ENCODE data around the gene CCL18. TPM values are rescaled to one million over a fixed set of nuclear protein-coding genes. Genes with fewer than 3 reads are reported as not detected.
"Not testable (repeated sequence)": the region's sequence is repeated elsewhere in the genome, so short reads cannot be mapped to it uniquely, and the experiment has no call there.

Gene CCL18
- total and polyA plus RNA-seq, 5 donors from 2014 or later = not detected

- Histone ChIP-seq H3K4me3 (ENCODE audit: low read depth, low read length) (no peak overlapping the region), H3K9me3 (ENCODE audit: control insufficient read depth in 2 of 2, low read length in 2 of 2) (no peaks in the 10 kb centered on the region), H3K27me3 (ENCODE audit: control insufficient read depth, insufficient read depth, low read length) (peaks cover 2% of the 10 kb centered on the region), H3K27ac (ENCODE audit: insufficient read depth, low read length, poor library complexity, severe bottlenecking) (no peak overlapping the region), H3K4me1 (ENCODE audit: control insufficient read depth, insufficient read depth, low read length, poor library complexity, severe bottlenecking) (no peaks in the 10 kb centered on the region), H3K36me3 (ENCODE audit: control insufficient read depth, insufficient read depth, low read length) (no peaks in the 10 kb centered on the region)
- Mint-ChIP-seq H3K27ac (no peak overlapping the region), H3K4me3 (no peak overlapping the region), H3K27me3 (peaks cover 8% of the 10 kb centered on the region), H3K36me3 (no peaks in the 10 kb centered on the region), H3K9me3 (peaks cover 0 to 6% (median 0%) of the 10 kb centered on the region in 7 donors), H3K4me1 (no peaks in the 10 kb centered on the region)
- DNase-seq (no peak), ATAC-seq (ENCODE audit: low read depth in 2 of 2) (no peak)
These were observed 53.7 kb downstream of the CCL18 start for GRCh38 chr17:36117505-36118382.

- peaks cover 0 to 6% (median 2%) of the 10 kb centered on the region in 7 donors for H3K9me3 Mint-ChIP-seq
- Histone ChIP-seq H3K9me3 (ENCODE audit: control insufficient read depth in 2 of 2, low read length in 2 of 2) (no peaks in the 10 kb centered on the region), H3K27me3 (ENCODE audit: control insufficient read depth, insufficient read depth, low read length) (peaks cover 2% of the 10 kb centered on the region), H3K4me3 (ENCODE audit: low read depth, low read length) (no peak overlapping the region), H3K36me3 (ENCODE audit: control insufficient read depth, insufficient read depth, low read length) (no peaks in the 10 kb centered on the region), H3K27ac (ENCODE audit: insufficient read depth, low read length, poor library complexity, severe bottlenecking) (no peak overlapping the region), H3K4me1 (ENCODE audit: control insufficient read depth, insufficient read depth, low read length, poor library complexity, severe bottlenecking) (no peaks in the 10 kb centered on the region)
- H3K27ac Mint-ChIP-seq = no peak overlapping the region
- ATAC-seq (ENCODE audit: low read depth in 2 of 2) = no peak
- H3K36me3 Mint-ChIP-seq = no peaks in the 10 kb centered on the region
- no peak overlapping the region for H3K4me3 Mint-ChIP-seq
- peaks cover 12% of the 10 kb centered on the region for H3K27me3 Mint-ChIP-seq
- no peak for DNase-seq
- H3K4me1 Mint-ChIP-seq = no peaks in the 10 kb centered on the region
These were observed 54.6 kb downstream of the CCL18 start for GRCh38 chr17:36118477-36119353.

GRCh38 chr17:36120221-36120620, 56.1 kb downstream of the CCL18 start:
- Mint-ChIP-seq H3K27me3 (peaks cover 11% of the 10 kb centered on the region), H3K27ac (peak overlapping the region in 1 of 3 donors; percentile 3)
- ATAC-seq (ENCODE audit: low read depth in 2 of 2) = no peak

DNA sequence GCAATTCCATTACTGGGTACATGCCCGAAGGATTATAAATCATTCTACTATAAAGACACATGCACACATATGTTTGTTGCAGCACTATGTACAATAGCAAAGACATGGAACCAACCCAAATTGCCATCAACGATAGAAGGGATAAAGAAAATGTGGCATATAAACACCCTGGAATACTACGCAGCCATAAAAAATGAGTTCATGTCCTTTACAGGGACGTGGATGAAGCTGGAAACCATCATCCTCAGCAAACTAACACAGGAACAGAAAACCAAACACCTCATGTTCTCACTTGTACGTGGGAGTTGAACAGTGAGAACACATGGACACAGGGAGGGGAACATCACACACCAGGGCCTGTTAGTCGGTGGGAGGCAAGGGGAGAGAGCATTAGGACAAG, 57.0 kb downstream of the CCL18 start:
- H3K36me3 ChIP-seq (ENCODE audit: control insufficient read depth, insufficient read depth, low read length); H3K27me3 ChIP-seq (ENCODE audit: control insufficient read depth, insufficient read depth, low read length); H3K36me3 Mint-ChIP-seq; H3K4me1 Mint-ChIP-seq; H3K27ac ChIP-seq (ENCODE audit: insufficient read depth, low read length, poor library complexity, severe bottlenecking); H3K27ac Mint-ChIP-seq; H3K9me3 ChIP-seq (ENCODE audit: control insufficient read depth in 2 of 2, low read length in 2 of 2); H3K4me3 Mint-ChIP-seq; H3K4me1 ChIP-seq (ENCODE audit: control insufficient read depth, insufficient read depth, low read length, poor library complexity, severe bottlenecking); H3K4me3 ChIP-seq (ENCODE audit: low read depth, low read length); DNase-seq; ATAC-seq (ENCODE audit: low read depth in 2 of 2): not testable (repeated sequence)
- Mint-ChIP-seq H3K27me3 (peaks cover 16% of the 10 kb centered on the region), H3K9me3 (peaks cover 0 to 10% (median 6%) of the 10 kb centered on the region in 7 donors)

More at GRCh38 chr17:36120221-36120620, 56.1 kb downstream of the CCL18 start:
- Histone ChIP-seq H3K27me3 (ENCODE audit: control insufficient read depth, insufficient read depth, low read length) (peaks cover 2% of the 10 kb centered on the region), H3K36me3 (ENCODE audit: control insufficient read depth, insufficient read depth, low read length) (no peaks in the 10 kb centered on the region), H3K4me3 (ENCODE audit: low read depth, low read length) (no peak overlapping the region), H3K4me1 (ENCODE audit: control insufficient read depth, insufficient read depth, low read length, poor library complexity, severe bottlenecking) (no peaks in the 10 kb centered on the region), H3K9me3 (ENCODE audit: control insufficient read depth in 2 of 2, low read length in 2 of 2) (peaks cover 0 to under 1% of the 10 kb centered on the region in 2 experiments), H3K27ac (ENCODE audit: insufficient read depth, low read length, poor library complexity, severe bottlenecking) (no peak overlapping the region)
- H3K9me3 Mint-ChIP-seq = peaks cover 0 to 6% (median 0%) of the 10 kb centered on the region in 7 donors
- H3K36me3 Mint-ChIP-seq = no peaks in the 10 kb centered on the region
- no peaks in the 10 kb centered on the region for H3K4me1 Mint-ChIP-seq
- H3K4me3 Mint-ChIP-seq = no peak overlapping the region
- DNase-seq = no peak

Other genes with a start within 250 kb of the CCL18 start
- not detected for gene HEATR9, start 195.4 kb upstream of the CCL18 start, total RNA-seq
- not detected for gene HEATR9, start 195.4 kb upstream of the CCL18 start, polyA plus RNA-seq
- gene CCL5, start 183.9 kb upstream of the CCL18 start, total RNA-seq = 25.8 TPM
- gene CCL5, start 183.9 kb upstream of the CCL18 start, polyA plus RNA-seq = 10 to 100 TPM in 1 of 4 donors, 1 to 10 TPM in 3; 4.7 to 12.4 (median 5.4) TPM
- not detected for gene RDM1, start 133.5 kb upstream of the CCL18 start, total RNA-seq
- gene RDM1, start 133.5 kb upstream of the CCL18 start, polyA plus RNA-seq = under 1 TPM in 2 of 4 donors, not detected in 2; 0.38 to 0.81 TPM
- gene LYZL6, start 120.6 kb upstream of the CCL18 start, total RNA-seq = not detected
- gene LYZL6, start 120.6 kb upstream of the CCL18 start, polyA plus RNA-seq = not detected
- not detected for gene CCL16, start 82.8 kb upstream of the CCL18 start, total RNA-seq
- gene CCL16, start 82.8 kb upstream of the CCL18 start, polyA plus RNA-seq = not detected
- gene CCL14, start 77.5 kb upstream of the CCL18 start, total RNA-seq = not detected
- gene CCL14, start 77.5 kb upstream of the CCL18 start, polyA plus RNA-seq = not detected
- not detected for gene CCL15, start 62.7 kb upstream of the CCL18 start, total RNA-seq
- gene CCL15, start 62.7 kb upstream of the CCL18 start, polyA plus RNA-seq = not detected
- not detected for gene CCL23, start 46.3 kb upstream of the CCL18 start, total RNA-seq
- not detected for gene CCL23, start 46.3 kb upstream of the CCL18 start, polyA plus RNA-seq
- not detected for gene CCL3, start 25.9 kb downstream of the CCL18 start, total RNA-seq
- gene CCL3, start 25.9 kb downstream of the CCL18 start, polyA plus RNA-seq = under 1 TPM in 1 of 4 donors, not detected in 3; 0.45 TPM
- gene CCL4, start 39.6 kb downstream of the CCL18 start, total RNA-seq = 0.59 TPM
- 1 to 10 TPM in 1 of 4 donors, under 1 TPM in 1, not detected in 2; 0.49 to 1.2 TPM for gene CCL4, start 39.6 kb downstream of the CCL18 start, polyA plus RNA-seq
- gene TBC1D3B, start 112.4 kb downstream of the CCL18 start, total RNA-seq = 8.5 TPM
- not detected for gene TBC1D3B, start 112.4 kb downstream of the CCL18 start, polyA plus RNA-seq
- not detected for gene CCL3L1, start 132.5 kb downstream of the CCL18 start, total RNA-seq
- gene CCL3L1, start 132.5 kb downstream of the CCL18 start, polyA plus RNA-seq = not detected
- gene CCL4L2, start 146.8 kb downstream of the CCL18 start, total RNA-seq = not detected
- gene CCL4L2, start 146.8 kb downstream of the CCL18 start, polyA plus RNA-seq = under 1 TPM in 1 of 4 donors, not detected in 3; 0.38 TPM
- 1.4 TPM for gene TBC1D3I, start 200.3 kb downstream of the CCL18 start, total RNA-seq
- gene TBC1D3I, start 200.3 kb downstream of the CCL18 start, polyA plus RNA-seq = not detected

All from CD4-positive, CD25-positive, alpha-beta regulatory T cell (primary cell).